Pulmonary artery endothelial cell (primary cell): ENCODE results near the gene MYL4. TPM values are rescaled to one million over a fixed set of nuclear protein-coding genes. Genes with fewer than 3 reads are reported as not detected.
"Not testable (repeated sequence)": the region's sequence is repeated elsewhere in the genome, so short reads cannot be mapped to it uniquely, and the experiment has no call there.

Experiments
- DNase-seq: peaks from one replicate; pipeline ENCODE4 v3.0.0-alpha.2; 2011; ENCODE audit warnings: low read depth, low spot score
- total RNA-seq: library from RNA; depleted of rRNA; stranded (reverse); fragments of >200 nt; gene quantifications from 2 replicates; pipeline ENCODE4 v1.2.3, GENCODE V29; 2014

Gene MYL4
- total RNA-seq, 1 donor from 2014 or later, result 0.33 TPM

- no peak for DNase-seq
Observed at GRCh38 chr17:47193931-47194511, 15.1 kb upstream of the MYL4 start.

GRCh38 chr17:47197821-47198220 lies 11.3 kb upstream of the MYL4 start:
- no peak for DNase-seq

- no peak for DNase-seq
Observed at GRCh38 chr17:47199627-47200324, 9.4 kb upstream of the MYL4 start.

- no peak for DNase-seq
Observed at GRCh38 chr17:47200325-47200664, 8.9 kb upstream of the MYL4 start.

- no peak for DNase-seq
Observed at GRCh38 chr17:47201166-47201565, 8.0 kb upstream of the MYL4 start.

GRCh38 chr17:47203984-47204721 lies 5.0 kb upstream of the MYL4 start:
- DNase-seq, result no peak

GRCh38 chr17:47204722-47205418 lies 4.3 kb upstream of the MYL4 start:
- DNase-seq, result no peak

- no peak for DNase-seq
Observed at GRCh38 chr17:47205419-47205963, 3.7 kb upstream of the MYL4 start.

GRCh38 chr17:47207143-47208067 lies 1.7 kb upstream of the MYL4 start:
- DNase-seq, result no peak

- no peak for DNase-seq
Observed at GRCh38 chr17:47209499-47209898, 351 bp downstream of the MYL4 start.

- no peak for DNase-seq
Observed at GRCh38 chr17:47210105-47210504, 957 bp downstream of the MYL4 start.

- DNase-seq, result no peak
Observed at GRCh38 chr17:47210779-47211178, 1.6 kb downstream of the MYL4 start.

- no peak for DNase-seq
Observed at GRCh38 chr17:47212458-47212857, 3.3 kb downstream of the MYL4 start.

- DNase-seq, result no peak
Observed at GRCh38 chr17:47213540-47213939, 4.4 kb downstream of the MYL4 start.

GRCh38 chr17:47214931-47215330 lies 5.8 kb downstream of the MYL4 start:
- no peak for DNase-seq

GRCh38 chr17:47216821-47217220 lies 7.7 kb downstream of the MYL4 start:
- DNase-seq, result not testable (repeated sequence)

GRCh38 chr17:47217279-47217678 lies 8.1 kb downstream of the MYL4 start:
- DNase-seq, result not testable (repeated sequence)

- no peak for DNase-seq
Observed at GRCh38 chr17:47218896-47219430, 9.8 kb downstream of the MYL4 start.

GRCh38 chr17:47219621-47220475 lies 10.7 kb downstream of the MYL4 start:
- no peak for DNase-seq
